Measurements from ENCODE around the gene EBF4. TPM values are rescaled to one million over a fixed set of nuclear protein-coding genes. Genes with fewer than 3 reads are reported as not detected.
"Not testable (repeated sequence)": the region's sequence is repeated elsewhere in the genome, so short reads cannot be mapped to it uniquely, and the experiment has no call there.

Gene EBF4
- total and polyA plus RNA-seq, 8 donors: 7.0 to 69.2 (median 12.6) TPM

- Histone ChIP-seq H3K4me1 (peaks cover 0 to 15% (median 9%) of the 10 kb centered on the region in 4 donors), H3K27me3 (peaks cover 16 to 94% (median 48%) of the 10 kb centered on the region in 3 donors), H3K4me3 (no peak overlapping the region), H3K27ac (no peak overlapping the region), H3K36me3 (no peaks in the 10 kb centered on the region), H3K9me3 (peaks cover 0 to 1% (median 0%) of the 10 kb centered on the region in 4 donors)
- 34 to 41% (median 37%) methylated on average over 4 of the region's 4 CpGs for WGBS, 5 donors
- no peak for DNase-seq
- intact Hi-C loops (cut with DNase I; ENCODE audit: low total_unique reads): no loop called here
- TF ChIP-seq POLR2A (IDR thresholded peaks at IDR 0.05): no peak
- no peak for TF ChIP-seq CTCF (IDR thresholded peaks at IDR 0.05)
- no peak for TF ChIP-seq POLR2AphosphoS5 (IDR thresholded peaks at IDR 0.05)
- TF ChIP-seq EP300 (IDR thresholded peaks at IDR 0.05): no peak
Observed at GRCh38 chr20:2806351-2806701, 113.7 kb downstream of the EBF4 start.

GRCh38 chr20:2807019-2807418, 114.4 kb downstream of the EBF4 start:
- Histone ChIP-seq H3K27me3 (peaks cover 16 to 94% (median 41%) of the 10 kb centered on the region in 3 donors), H3K36me3 (no peaks in the 10 kb centered on the region), H3K4me1 (peaks cover 0 to 13% (median 8%) of the 10 kb centered on the region in 4 donors), H3K4me3 (no peak overlapping the region), H3K27ac (no peak overlapping the region), H3K9me3 (peaks cover 0 to 6% (median under 1%) of the 10 kb centered on the region in 4 donors)
- intact Hi-C loops (cut with DNase I; ENCODE audit: low total_unique reads): no loop called here
- 80 to 86% (median 84%) methylated on average over 4 of the region's 4 CpGs for WGBS, 5 donors
- DNase-seq: no peak
- TF ChIP-seq POLR2A (IDR thresholded peaks at IDR 0.05) (no peak), EP300 (IDR thresholded peaks at IDR 0.05) (no peak), CTCF (IDR thresholded peaks at IDR 0.05) (no peak), POLR2AphosphoS5 (IDR thresholded peaks at IDR 0.05) (no peak)

GRCh38 chr20:2807929-2808328, 115.3 kb downstream of the EBF4 start:
- H3K36me3 ChIP-seq; H3K4me3 ChIP-seq; H3K27ac ChIP-seq; intact Hi-C loops (cut with DNase I; ENCODE audit: low total_unique reads); DNase-seq: not testable (repeated sequence)
- Histone ChIP-seq H3K9me3 (peaks cover 0 to 15% (median 8%) of the 10 kb centered on the region in 4 donors), H3K4me1 (peaks cover 0 to 13% (median 8%) of the 10 kb centered on the region in 4 donors), H3K27me3 (peaks cover 16 to 93% (median 36%) of the 10 kb centered on the region in 3 donors)
- WGBS, 5 donors: 56 to 71% (median 60%) methylated on average over 7 to 9 of the region's 9 CpGs

GRCh38 chr20:2809690-2810089, 117.1 kb downstream of the EBF4 start:
- Histone ChIP-seq H3K36me3 (no peaks in the 10 kb centered on the region), H3K4me1 (peaks cover 0 to 16% (median 8%) of the 10 kb centered on the region in 4 donors), H3K27ac (no peak overlapping the region), H3K27me3 (peaks cover 11 to 81% (median 21%) of the 10 kb centered on the region in 3 donors), H3K4me3 (no peak overlapping the region), H3K9me3 (peaks cover 0 to 17% (median 8%) of the 10 kb centered on the region in 4 donors)
- 84 to 93% (median 91%) methylated on average over 10 of the region's 10 CpGs for WGBS, 5 donors
- TF ChIP-seq POLR2AphosphoS5 (IDR thresholded peaks at IDR 0.05) (no peak), EP300 (IDR thresholded peaks at IDR 0.05) (no peak), CTCF (IDR thresholded peaks at IDR 0.05) (no peak), POLR2A (IDR thresholded peaks at IDR 0.05) (no peak)
- DNase-seq: no peak
- intact Hi-C loops (cut with DNase I; ENCODE audit: low total_unique reads): no loop called here

Small RNA genes lying within 50 kb of the gene (small RNA-seq; reads per million reads assigned to genes)
- gene SNORA51 (0 reads per million in 4 donors), gene SNORD110 (0 reads per million in 4 donors), gene SNORD56 (0 reads per million in 4 donors), gene SNORD57 (0 reads per million in 4 donors), gene SNORD86 (0 reads per million in 4 donors)

Other genes starting within 250 kb of the EBF4 start
- 100 to 1,000 TPM in 4 of 5 donors, 10 to 100 TPM in 1; 46.4 to 329 (median 141) TPM for gene SNRPB, start 222.0 kb upstream of the EBF4 start, total RNA-seq
- gene SNRPB, start 222.0 kb upstream of the EBF4 start, polyA plus RNA-seq: 100 to 1,000 TPM; 183 to 192 (median 183) TPM
- 10 to 100 TPM in 2 of 5 donors, 1 to 10 TPM in 2, under 1 TPM in 1; 0.58 to 14.3 (median 8.5) TPM for gene ZNF343, start 183.9 kb upstream of the EBF4 start, total RNA-seq
- gene ZNF343, start 183.9 kb upstream of the EBF4 start, polyA plus RNA-seq: 1 to 10 TPM; 3.7 to 4.4 (median 4.4) TPM
- gene TMC2, start 156.2 kb upstream of the EBF4 start, total RNA-seq: not detected
- under 1 TPM in 1 of 3 donors, not detected in 2; 0.03 TPM for gene TMC2, start 156.2 kb upstream of the EBF4 start, polyA plus RNA-seq
- gene NOP56, start 40.1 kb upstream of the EBF4 start, total RNA-seq: 100 to 1,000 TPM in 3 of 5 donors, 10 to 100 TPM in 2; 42.4 to 153 (median 103) TPM
- gene NOP56, start 40.1 kb upstream of the EBF4 start, polyA plus RNA-seq: 100 to 1,000 TPM in 1 of 3 donors, 10 to 100 TPM in 2; 84.1 to 157 (median 87.8) TPM
- gene IDH3B, start 28.6 kb upstream of the EBF4 start, total RNA-seq: 100 to 1,000 TPM in 2 of 5 donors, 10 to 100 TPM in 2, 1 to 10 TPM in 1; 1.8 to 134 (median 79.9) TPM
- 10 to 100 TPM; 65.2 to 84.6 (median 82.2) TPM for gene IDH3B, start 28.6 kb upstream of the EBF4 start, polyA plus RNA-seq
- gene CPXM1, start 107.8 kb downstream of the EBF4 start, total RNA-seq: 10 to 100 TPM in 1 of 5 donors, 1 to 10 TPM in 1, not detected in 3; 1.2 to 16.2 TPM
- 1 to 10 TPM in 1 of 3 donors, under 1 TPM in 2; 0.50 to 1.2 (median 0.92) TPM for gene CPXM1, start 107.8 kb downstream of the EBF4 start, polyA plus RNA-seq
- not detected for gene C20orf141, start 122.2 kb downstream of the EBF4 start, total RNA-seq
- not detected for gene C20orf141, start 122.2 kb downstream of the EBF4 start, polyA plus RNA-seq
- under 1 TPM in 1 of 5 donors, not detected in 4; 0.18 TPM for gene TMEM239, start 123.6 kb downstream of the EBF4 start, total RNA-seq
- not detected for gene TMEM239, start 123.6 kb downstream of the EBF4 start, polyA plus RNA-seq
- 100 to 1,000 TPM in 2 of 5 donors, 10 to 100 TPM in 3; 10.3 to 166 (median 44.9) TPM for gene PCED1A, start 147.9 kb downstream of the EBF4 start, total RNA-seq
- 10 to 100 TPM; 43.0 to 65.0 (median 44.1) TPM for gene PCED1A, start 147.9 kb downstream of the EBF4 start, polyA plus RNA-seq
- gene VPS16, start 148.0 kb downstream of the EBF4 start, total RNA-seq: 10 to 100 TPM in 4 of 5 donors, 1 to 10 TPM in 1; 5.8 to 23.7 (median 20.6) TPM
- gene VPS16, start 148.0 kb downstream of the EBF4 start, polyA plus RNA-seq: 10 to 100 TPM; 31.4 to 53.0 (median 42.6) TPM
- gene PTPRA, start 180.7 kb downstream of the EBF4 start, total RNA-seq: 100 to 1,000 TPM in 1 of 5 donors, 10 to 100 TPM in 4; 19.7 to 157 (median 56.7) TPM
- 10 to 100 TPM in 1 of 3 donors, 1 to 10 TPM in 2; 8.1 to 15.9 (median 9.2) TPM for gene PTPRA, start 180.7 kb downstream of the EBF4 start, polyA plus RNA-seq